ENCODE measurements around the gene CD40. TPM values are rescaled to one million over a fixed set of nuclear protein-coding genes. Genes with fewer than 3 reads are reported as not detected.

CD40 gene
- total RNA-seq, 1 experiment from 2014 or later: 7.8 TPM

DNA sequence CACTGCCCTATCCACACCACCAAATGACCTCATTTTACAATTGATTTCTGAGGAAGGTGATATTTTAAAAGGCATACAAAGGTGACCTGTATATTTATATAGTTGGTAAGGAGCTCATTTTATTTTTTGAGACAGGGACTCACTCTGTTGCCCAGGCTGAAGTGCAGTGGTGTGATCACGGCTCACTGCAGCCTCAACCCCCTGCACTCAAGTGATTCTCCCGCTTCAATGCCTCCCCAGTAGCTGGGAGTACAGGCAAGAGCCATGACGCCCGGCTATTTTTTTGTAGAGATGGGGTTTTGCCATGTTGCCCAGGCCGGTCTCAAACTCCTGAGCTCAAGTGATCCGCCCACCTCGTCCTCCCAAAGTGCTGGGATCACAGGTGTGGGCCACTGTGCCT is 41.3 kb upstream of the CD40 start:
- H3K9me3 ChIP-seq (ENCODE audit: control insufficient read depth, low read depth, low read length): no peaks in the 10 kb centered on the region
- H3K56ac ChIP-seq (ENCODE audit: insufficient read length, low read depth, low read length): no peak overlapping the region
- no peak overlapping the region for H2BK20ac ChIP-seq (ENCODE audit: low read depth, low read length, poor library complexity, severe bottlenecking)
- Mint-ChIP-seq H3K36me3 (ENCODE audit: insufficient read depth in 1 of 3, low read depth in 3 of 3) (peaks cover 7 to 31% (median 19%) of the 10 kb centered on the region in 3 experiments), H3K4me1 (peaks cover 23 to 25% of the 10 kb centered on the region in 2 experiments), H3K27me3 (ENCODE audit: low read depth) (no peaks in the 10 kb centered on the region), H3K27ac (peak overlapping the region in 2 of 3 experiments; percentile 27 to 81; a peak in 3 of 7 replicates), H3K9me3 (no peaks in the 10 kb centered on the region), H3K4me3 (peak overlapping the region in 1 of 2 experiments; percentile 64; a peak in 2 of 5 replicates)
- H3K79me2 ChIP-seq (ENCODE audit: insufficient read depth, low read length): no peaks in the 10 kb centered on the region; the same call in 1 of the 2 replicates
- WGBS (ENCODE audit: extremely low coverage, insufficient read length, low lambda C conversion rate): no CpG with 5 or more reads among the region's 7 CpGs
- H2BK12ac ChIP-seq (ENCODE audit: insufficient read length, low read depth, low read length): no peak overlapping the region
- H2BK15ac ChIP-seq (ENCODE audit: low read depth, low read length): no peak overlapping the region
- H3K14ac ChIP-seq (ENCODE audit: insufficient read depth, low read length): no peak overlapping the region
- H4K8ac ChIP-seq (replicated peaks; ENCODE audit: insufficient read length, low read depth, low read length): no peak overlapping the region
- no peak overlapping the region for H2AK5ac ChIP-seq (ENCODE audit: insufficient read length, low read length)
- no peak overlapping the region for H4K5ac ChIP-seq (ENCODE audit: insufficient read length, low read depth, low read length)
- H3K27me3 ChIP-seq (ENCODE audit: insufficient read depth, low read length): no peaks in the 10 kb centered on the region
- no peak overlapping the region for H3K27ac ChIP-seq (ENCODE audit: insufficient read length, low read depth, low read length)
- no peak overlapping the region for H3K4ac ChIP-seq (ENCODE audit: low read depth, low read length)
- no peak for DNase-seq
- no peaks in the 10 kb centered on the region for H3K23me2 ChIP-seq (ENCODE audit: insufficient read length, low read depth, low read length, poor library complexity, severe bottlenecking)
- H3K4me2 ChIP-seq (ENCODE audit: insufficient read depth, insufficient read length, low read length): no peak overlapping the region
- H3K4me1 ChIP-seq (ENCODE audit: insufficient read depth, low read length): peaks cover 17% of the 10 kb centered on the region
- TF ChIP-seq, protein P1, sequence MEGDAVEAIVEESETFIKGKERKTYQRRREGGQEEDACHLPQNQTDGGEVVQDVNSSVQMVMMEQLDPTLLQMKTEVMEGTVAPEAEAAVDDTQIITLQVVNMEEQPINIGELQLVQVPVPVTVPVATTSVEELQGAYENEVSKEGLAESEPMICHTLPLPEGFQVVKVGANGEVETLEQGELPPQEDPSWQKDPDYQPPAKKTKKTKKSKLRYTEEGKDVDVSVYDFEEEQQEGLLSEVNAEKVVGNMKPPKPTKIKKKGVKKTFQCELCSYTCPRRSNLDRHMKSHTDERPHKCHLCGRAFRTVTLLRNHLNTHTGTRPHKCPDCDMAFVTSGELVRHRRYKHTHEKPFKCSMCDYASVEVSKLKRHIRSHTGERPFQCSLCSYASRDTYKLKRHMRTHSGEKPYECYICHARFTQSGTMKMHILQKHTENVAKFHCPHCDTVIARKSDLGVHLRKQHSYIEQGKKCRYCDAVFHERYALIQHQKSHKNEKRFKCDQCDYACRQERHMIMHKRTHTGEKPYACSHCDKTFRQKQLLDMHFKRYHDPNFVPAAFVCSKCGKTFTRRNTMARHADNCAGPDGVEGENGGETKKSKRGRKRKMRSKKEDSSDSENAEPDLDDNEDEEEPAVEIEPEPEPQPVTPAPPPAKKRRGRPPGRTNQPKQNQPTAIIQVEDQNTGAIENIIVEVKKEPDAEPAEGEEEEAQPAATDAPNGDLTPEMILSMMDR (conservative IDR thresholded peaks at IDR 0.05): no peak
- H2BK120ac ChIP-seq (ENCODE audit: low read depth, low read length, poor library complexity, severe bottlenecking): no peak overlapping the region
- no peak overlapping the region for H3T11ph ChIP-seq (ENCODE audit: low read length)
- no peak overlapping the region for H4K91ac ChIP-seq (ENCODE audit: insufficient read length, low read depth, low read length)
- H3K9ac ChIP-seq (ENCODE audit: extremely low read depth, insufficient read length, low read length): no peak overlapping the region
- H3K79me1 ChIP-seq (ENCODE audit: insufficient read depth, low read depth, low read length, poor library complexity, severe bottlenecking): peaks cover 3% of the 10 kb centered on the region
- H2AFZ ChIP-seq (ENCODE audit: low read length): no peak overlapping the region
- no peaks in the 10 kb centered on the region for H4K20me1 ChIP-seq (ENCODE audit: control insufficient read depth, insufficient read depth, insufficient read length)
- H3K23ac ChIP-seq (ENCODE audit: insufficient read length, low read depth, low read length): no peak overlapping the region
- H3K18ac ChIP-seq (ENCODE audit: insufficient read length, low read depth, low read length): no peak overlapping the region
- H2BK5ac ChIP-seq (ENCODE audit: insufficient read length, low read length): no peak overlapping the region
